ENCODE data around the gene ORAI2. TPM values are rescaled to one million over a fixed set of nuclear protein-coding genes. Genes with fewer than 3 reads are reported as not detected.
A peak's percentile ranks its signal among the peaks of the same experiment; 100 is the strongest.
"Not testable (repeated sequence)": the region's sequence is repeated elsewhere in the genome, so short reads cannot be mapped to it uniquely, and the experiment has no call there.

ORAI2 gene
- total RNA-seq (2014; rRNA removed) = 69.7 and 86.8 TPM in 2 replicates
- polyA plus RNA-seq (2012) = 58.9 TPM

DNA sequence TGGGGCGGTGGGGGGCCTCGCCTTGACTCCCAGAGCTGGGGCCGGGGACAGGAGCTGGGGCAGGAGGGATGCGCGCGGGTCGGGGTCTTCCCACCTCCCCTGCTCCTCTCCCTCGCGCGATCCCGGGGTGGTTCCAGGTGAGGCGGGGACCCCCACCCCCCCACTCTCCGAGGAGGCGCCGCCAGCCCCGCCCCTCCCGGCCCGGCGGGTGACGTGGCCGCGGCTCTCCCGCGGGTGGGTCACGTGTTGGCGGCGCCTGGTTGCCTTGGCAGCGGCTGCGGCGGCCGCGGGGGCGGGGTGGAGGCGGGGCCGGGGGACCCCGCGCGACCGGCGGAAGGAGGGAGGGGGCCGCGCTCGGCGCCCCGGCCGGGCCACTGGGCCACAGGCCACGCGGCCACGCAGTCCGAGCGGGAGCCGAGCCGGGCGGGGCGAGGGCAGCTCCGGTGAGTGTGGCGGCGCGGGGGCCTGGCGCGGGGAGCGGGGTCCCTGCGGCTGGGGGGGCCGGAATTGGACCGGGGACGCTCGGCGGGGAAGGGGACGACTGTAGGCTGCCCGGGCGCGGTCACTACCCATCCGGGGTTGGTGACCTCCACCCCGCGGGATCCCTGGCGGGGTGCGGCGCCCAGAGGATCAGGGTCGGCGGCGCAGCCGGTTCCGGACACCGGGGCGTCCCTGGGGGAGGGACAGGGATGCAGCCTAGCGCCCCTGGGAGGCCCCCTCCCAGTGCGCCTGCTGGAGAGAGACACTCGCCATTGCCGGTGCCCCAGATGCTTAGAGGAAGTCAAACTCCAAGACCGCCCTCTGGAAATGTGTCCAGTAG is at the start of gene ORAI2:
Gene ORAI2 (plus strand): TSS at position 357 of the 820 bp plus-strand sequence. CDS start 5,382 bp downstream, outside the sequence.
- peak; percentile 53 for DNase-seq (ENCODE audit: low read depth)

GRCh38 chr7:102387064-102387463 is 46.3 kb upstream of the ORAI2 start:
- DNase-seq (ENCODE audit: low read depth) = no peak

DNA sequence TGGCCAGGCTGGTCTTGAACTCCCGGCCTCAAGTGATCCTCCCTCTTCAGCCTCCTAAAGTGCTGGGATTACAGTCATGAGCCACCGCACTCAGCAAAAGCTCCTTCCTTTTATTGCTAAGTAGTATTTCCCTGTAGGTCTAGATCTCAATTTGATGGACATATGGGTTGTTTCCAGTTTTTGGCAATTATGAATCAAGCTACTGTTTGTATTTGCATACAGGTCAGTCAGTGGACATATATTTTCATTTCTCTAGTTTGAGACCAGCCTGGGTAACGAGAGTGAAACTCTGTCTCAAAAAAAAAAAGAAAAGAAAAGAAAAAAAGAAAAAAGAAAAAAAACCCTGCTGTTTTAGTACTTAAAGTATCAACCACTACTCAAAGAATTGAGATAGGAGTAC is 43.6 kb upstream of the ORAI2 start:
- no peak for DNase-seq (ENCODE audit: low read depth)

DNA sequence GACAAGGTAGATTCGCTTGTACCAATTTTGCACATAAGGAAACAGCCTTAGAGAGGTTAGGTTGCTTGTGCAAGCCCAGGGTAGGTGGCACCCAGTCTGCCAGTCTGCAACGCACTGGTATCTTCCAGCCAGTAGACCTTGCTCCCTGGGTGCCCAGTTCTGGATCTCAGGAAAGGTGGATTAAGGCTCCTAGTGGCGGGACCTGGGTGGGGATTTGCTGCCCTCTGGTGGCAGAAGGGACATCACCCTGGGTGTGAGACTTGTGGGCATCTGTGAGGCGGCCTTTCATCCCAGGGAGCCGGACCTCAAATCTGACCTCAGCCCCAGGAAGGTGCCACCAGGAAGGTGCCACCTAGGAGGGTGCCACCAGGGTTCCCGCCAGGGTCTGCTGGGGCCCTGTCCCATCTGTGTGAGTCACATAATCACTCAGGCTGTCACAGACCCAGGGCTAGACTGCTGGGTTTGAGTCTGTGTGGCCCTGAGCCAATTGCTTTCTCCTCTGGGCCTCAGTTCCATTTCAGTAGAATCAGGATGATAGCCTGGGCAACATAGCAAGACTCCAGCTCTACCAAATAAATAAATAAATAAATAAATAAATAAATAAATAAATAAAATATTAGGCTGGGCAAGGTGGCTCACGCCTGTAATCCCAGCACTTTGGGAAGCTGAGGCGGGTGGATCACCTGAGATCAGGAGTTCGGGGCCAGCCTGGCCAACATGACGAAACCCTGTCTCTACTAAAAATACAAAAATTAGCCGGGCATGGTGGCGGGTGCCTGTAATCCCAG is 42.5 kb upstream of the ORAI2 start:
- DNase-seq (ENCODE audit: low read depth) = peak; percentile 75

GRCh38 chr7:102392330-102392729 is 41.0 kb upstream of the ORAI2 start:
- no peak for DNase-seq (ENCODE audit: low read depth)

GRCh38 chr7:102393467-102393866 is 39.9 kb upstream of the ORAI2 start:
- DNase-seq (ENCODE audit: low read depth) = no peak

- DNase-seq (ENCODE audit: low read depth) = no peak
These were observed 37.8 kb upstream of the ORAI2 start for GRCh38 chr7:102395592-102395872.

GRCh38 chr7:102395873-102396709 is 37.3 kb upstream of the ORAI2 start, which contains the start of gene PRKRIP1:
Gene PRKRIP1 (plus strand): TSS chr7:102396363. CDS start chr7:102396412, 49 bp downstream.
- peak; percentile 94 for DNase-seq (ENCODE audit: low read depth)

- DNase-seq (ENCODE audit: low read depth) = no peak
These were observed 36.7 kb upstream of the ORAI2 start for GRCh38 chr7:102396710-102397019.

DNA sequence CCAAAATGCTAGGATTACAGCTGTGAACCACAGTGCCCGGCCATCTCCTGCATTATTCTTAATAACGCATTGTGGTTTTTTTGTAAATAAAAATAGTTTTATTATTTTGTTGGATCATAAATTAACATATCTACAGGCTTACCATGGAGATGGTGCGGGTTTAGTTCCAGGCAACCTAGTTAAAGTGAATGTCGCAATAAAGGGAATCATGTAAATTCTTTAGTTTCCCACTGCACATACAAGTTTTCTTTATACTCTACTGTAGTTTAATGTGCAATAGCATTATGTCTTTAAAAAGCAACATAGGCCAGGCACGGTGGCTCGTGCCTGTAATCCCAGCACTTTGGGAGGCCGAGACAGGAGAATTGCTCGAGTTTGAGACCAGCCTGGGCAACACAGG is 34.8 kb upstream of the ORAI2 start:
- no peak for DNase-seq (ENCODE audit: low read depth)

- no peak for DNase-seq (ENCODE audit: low read depth)
These were observed 33.0 kb upstream of the ORAI2 start for GRCh38 chr7:102400360-102400759.

- DNase-seq (ENCODE audit: low read depth) = no peak
These were observed 29.8 kb upstream of the ORAI2 start for GRCh38 chr7:102403563-102403962.

DNA sequence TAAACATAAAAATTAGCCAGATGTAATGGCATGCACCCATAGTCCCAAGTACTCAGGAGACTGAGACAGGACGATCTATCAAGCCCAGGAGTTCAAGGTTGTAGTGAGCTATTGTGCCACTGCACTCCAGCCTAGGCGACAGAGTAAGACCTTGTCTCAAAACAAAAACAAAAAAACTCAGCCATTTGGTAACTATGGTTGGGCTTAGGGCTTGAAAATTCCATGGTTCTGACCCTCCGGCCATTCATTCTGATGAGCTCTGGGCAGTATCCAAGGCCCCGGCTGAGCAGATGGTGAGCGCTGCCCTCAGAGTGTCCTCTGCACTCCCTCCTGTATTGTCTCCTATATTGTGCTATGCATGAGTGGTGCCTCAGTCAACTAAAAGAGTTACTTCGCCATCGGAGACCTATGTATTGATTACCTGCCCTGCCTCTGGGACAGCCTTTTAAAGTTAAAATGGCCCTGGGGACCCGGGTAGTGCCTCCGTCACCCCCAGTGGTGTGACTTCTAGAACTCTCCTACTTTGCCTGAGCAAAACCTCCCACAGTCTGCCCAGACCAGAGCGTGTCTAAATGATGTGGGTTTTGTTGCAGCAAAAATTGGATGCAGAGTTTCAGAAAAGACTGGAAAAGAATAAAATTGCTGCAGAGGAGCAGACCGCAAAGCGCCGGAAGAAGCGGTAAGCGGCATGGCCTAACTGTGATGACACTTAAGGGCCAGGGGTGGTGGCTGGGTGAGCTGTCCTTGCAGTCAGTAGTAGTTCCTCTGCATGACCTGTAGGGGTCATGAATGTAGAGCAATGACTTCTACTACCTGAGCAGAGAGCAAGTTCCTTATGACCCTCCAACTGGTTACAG is 29.1 kb upstream of the ORAI2 start:
- peak; percentile 58 for DNase-seq (ENCODE audit: low read depth)

DNA sequence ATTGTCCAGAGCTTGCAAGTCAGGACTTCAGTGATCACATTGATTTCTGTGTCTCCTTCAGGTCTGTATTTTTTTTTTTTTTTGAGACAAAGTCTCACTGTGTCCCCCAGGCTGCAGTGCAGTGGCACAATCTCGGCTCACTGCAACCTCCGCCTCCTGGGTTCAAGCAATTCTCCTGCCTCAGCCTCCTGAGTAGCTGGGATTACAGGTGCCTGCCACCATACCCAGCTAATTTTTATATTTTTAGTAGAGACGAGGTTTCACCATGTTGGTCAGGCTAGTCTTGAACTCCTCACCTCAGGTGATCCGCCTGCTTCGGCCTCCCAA is 28.6 kb upstream of the ORAI2 start:
- not testable (repeated sequence) for DNase-seq (ENCODE audit: low read depth)

GRCh38 chr7:102407910-102408309 is 25.5 kb upstream of the ORAI2 start:
- no peak for DNase-seq (ENCODE audit: low read depth)

DNA sequence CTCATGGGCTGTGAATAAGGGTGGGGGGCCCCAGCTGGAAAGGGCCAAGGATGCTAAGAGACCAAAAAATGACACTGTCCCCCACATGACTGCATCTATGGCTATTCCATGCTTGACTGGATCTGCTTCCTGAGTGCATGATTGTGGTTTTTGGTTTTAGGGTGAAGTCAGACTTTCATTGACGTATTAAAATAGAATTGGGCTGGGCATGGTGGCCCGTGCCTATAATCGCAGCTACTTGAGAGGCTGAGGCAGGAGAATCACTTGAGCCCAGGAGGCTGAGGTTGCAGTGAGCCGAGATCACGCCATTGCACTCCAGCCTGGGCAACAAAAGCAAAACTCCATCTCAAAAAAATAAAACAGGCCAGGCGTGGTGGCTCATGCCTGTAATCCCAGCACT is 24.8 kb upstream of the ORAI2 start:
- DNase-seq (ENCODE audit: low read depth) = not testable (repeated sequence)

DNA sequence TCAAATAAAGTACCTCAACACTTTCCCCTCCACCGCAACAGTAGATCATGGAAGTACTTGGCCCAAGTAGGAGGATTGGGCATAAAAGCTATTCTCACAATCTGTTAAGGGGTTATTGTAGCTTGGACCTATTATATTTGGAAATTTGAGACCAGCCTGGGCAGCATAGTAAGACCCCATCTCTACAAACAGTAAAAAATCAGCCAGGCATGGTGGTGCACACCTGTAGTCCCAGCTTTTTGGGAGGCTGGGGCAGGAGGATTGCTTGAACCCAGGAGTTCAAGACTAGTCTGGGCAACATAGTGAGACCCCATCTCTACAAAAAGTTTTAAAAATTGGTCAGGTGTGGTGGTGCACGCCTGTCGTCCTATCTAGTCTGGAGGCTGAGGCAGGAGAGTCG is 24.0 kb upstream of the ORAI2 start:
- no peak for DNase-seq (ENCODE audit: low read depth)

DNA sequence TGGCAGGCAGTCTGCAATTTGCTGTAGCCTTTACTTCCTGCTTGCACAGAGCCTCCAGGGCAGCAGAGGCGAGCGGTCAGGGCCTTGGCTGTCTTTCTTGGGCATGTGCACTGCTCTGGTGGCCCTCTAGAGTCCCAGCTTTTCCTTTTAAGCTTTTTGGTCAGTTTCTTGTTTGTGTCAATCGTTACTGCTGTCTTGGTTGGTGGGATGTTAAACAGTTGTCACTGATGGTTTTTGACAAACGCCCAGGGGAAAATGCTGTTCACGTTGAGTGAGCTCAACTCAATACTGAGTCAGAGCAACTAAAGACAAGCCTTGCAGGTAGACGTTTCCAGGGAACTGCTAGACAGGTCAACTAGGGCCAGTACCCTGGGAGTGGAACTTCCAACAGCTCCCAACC is 23.3 kb upstream of the ORAI2 start:
- no peak for DNase-seq (ENCODE audit: low read depth)

GRCh38 chr7:102410918-102411317 is 22.5 kb upstream of the ORAI2 start:
- DNase-seq (ENCODE audit: low read depth) = no peak

DNA sequence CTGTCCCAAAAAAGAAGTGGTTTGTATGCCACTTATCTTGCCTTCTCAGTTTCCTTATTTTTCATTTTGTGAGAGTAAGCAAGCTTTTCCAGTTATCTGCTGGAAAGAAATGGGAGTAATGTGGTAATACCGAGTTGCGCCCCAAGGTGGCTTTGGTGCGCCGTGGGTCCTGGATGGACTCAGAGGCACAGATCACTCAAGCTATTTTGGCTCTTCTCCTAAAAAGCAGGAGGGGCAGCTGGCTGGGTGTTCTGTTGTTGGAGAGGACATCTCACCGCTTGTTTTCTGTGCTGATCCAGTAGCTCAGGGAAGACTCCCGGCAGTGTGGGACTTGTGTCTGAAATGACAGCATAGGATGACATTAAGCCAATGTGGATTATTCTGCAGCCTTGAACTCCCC is 20.8 kb upstream of the ORAI2 start:
- peak; percentile 54 for DNase-seq (ENCODE audit: low read depth)

- no peak for DNase-seq (ENCODE audit: low read depth)
These were observed 20.3 kb upstream of the ORAI2 start for GRCh38 chr7:102413091-102413490.
